ENCODE data around the gene SLC25A31.

SLC25A31 gene

GRCh38 chr4:127730142-127730913 lies at the start of gene SLC25A31:
TSS of gene SLC25A31 (plus strand) at chr4:127730400. CDS start at chr4:127730546, 146 bp downstream.
- no peak for DNase-seq (ENCODE audit: low read depth in 1 of 2, low spot score in 1 of 2)

GRCh38 chr4:127685292-127685691 lies 44.9 kb upstream of the SLC25A31 start:
- no peak for DNase-seq (ENCODE audit: low read depth in 1 of 2, low spot score in 1 of 2)

GRCh38 chr4:127686658-127687057 lies 43.5 kb upstream of the SLC25A31 start:
- no peak for DNase-seq (ENCODE audit: low read depth in 1 of 2, low spot score in 1 of 2)

GRCh38 chr4:127687580-127687979 lies 42.6 kb upstream of the SLC25A31 start:
- no peak for DNase-seq (ENCODE audit: low read depth in 1 of 2, low spot score in 1 of 2)

- no peak for DNase-seq (ENCODE audit: low read depth in 1 of 2, low spot score in 1 of 2)
Measured at GRCh38 chr4:127698789-127699200, 31.4 kb upstream of the SLC25A31 start.

- DNase-seq (ENCODE audit: low read depth in 1 of 2, low spot score in 1 of 2): no peak
Measured at GRCh38 chr4:127708985-127709384, 21.2 kb upstream of the SLC25A31 start.

GRCh38 chr4:127709456-127709855 lies 20.7 kb upstream of the SLC25A31 start:
- DNase-seq (ENCODE audit: low read depth in 1 of 2, low spot score in 1 of 2): no peak

GRCh38 chr4:127731406-127731805 lies 1.2 kb downstream of the SLC25A31 start:
- no peak for DNase-seq (ENCODE audit: low read depth in 1 of 2, low spot score in 1 of 2)

- DNase-seq (ENCODE audit: low read depth in 1 of 2, low spot score in 1 of 2): no peak
Measured at GRCh38 chr4:127732623-127733328, 2.6 kb downstream of the SLC25A31 start.

- DNase-seq (ENCODE audit: low read depth in 1 of 2, low spot score in 1 of 2): no peak
Measured at GRCh38 chr4:127734976-127735375, 4.8 kb downstream of the SLC25A31 start.

GRCh38 chr4:127737295-127737694 lies 7.1 kb downstream of the SLC25A31 start:
- no peak for DNase-seq (ENCODE audit: low read depth in 1 of 2, low spot score in 1 of 2)

GRCh38 chr4:127741247-127741646 lies 11.0 kb downstream of the SLC25A31 start:
- DNase-seq (ENCODE audit: low read depth in 1 of 2, low spot score in 1 of 2): no peak

- DNase-seq (ENCODE audit: low read depth in 1 of 2, low spot score in 1 of 2): no peak
Measured at GRCh38 chr4:127747883-127748282, 17.7 kb downstream of the SLC25A31 start.

- DNase-seq (ENCODE audit: low read depth in 1 of 2, low spot score in 1 of 2): no peak
Measured at GRCh38 chr4:127748957-127749356, 18.8 kb downstream of the SLC25A31 start.

GRCh38 chr4:127756906-127757305 lies 26.7 kb downstream of the SLC25A31 start:
- DNase-seq (ENCODE audit: low read depth in 1 of 2, low spot score in 1 of 2): no peak

- no peak for DNase-seq (ENCODE audit: low read depth in 1 of 2, low spot score in 1 of 2)
Measured at GRCh38 chr4:127759228-127759820, 29.1 kb downstream of the SLC25A31 start.

- no peak for DNase-seq (ENCODE audit: low read depth in 1 of 2, low spot score in 1 of 2)
Measured at GRCh38 chr4:127759893-127760292, 29.7 kb downstream of the SLC25A31 start.

- DNase-seq (ENCODE audit: low read depth in 1 of 2, low spot score in 1 of 2): no peak
Measured at GRCh38 chr4:127771535-127772275, 41.5 kb downstream of the SLC25A31 start.

GRCh38 chr4:127772769-127773671 lies 42.8 kb downstream of the SLC25A31 start:
- DNase-seq (ENCODE audit: low read depth in 1 of 2, low spot score in 1 of 2): no peak

GRCh38 chr4:127775843-127776242 lies 45.6 kb downstream of the SLC25A31 start:
- no peak for DNase-seq (ENCODE audit: low read depth in 1 of 2, low spot score in 1 of 2)

Measured in activated CD4-positive, alpha-beta T cell treated with anti-CD3 and anti-CD28 coated beads, Interleukin-2, amount 50 U/mL, for 24 hours (primary cell).